A549 (cell line): Measurements from ENCODE around the gene HOXA5. TPM values are rescaled to one million over a fixed set of nuclear protein-coding genes. Genes with fewer than 3 reads are reported as not detected.

ENCODE experiments used
- ATAC-seq, 2 experiments: fragments of 200-7000 bp in 1 of 2; fragments of >200 bp in 1 of 2; cut with Nextera tagmentation in 1 of 2; cut with Tn5 transposase in 1 of 2; 3 replicates each; pipeline versions ENCODE4 v1.8.0 to v1.9.1; 2018 to 2020; ENCODE audit warnings: mild to moderate bottlenecking in 1 of 2, moderate library complexity in 1 of 2
- CTCF ChIA-PET: fragments of 300-600 bp; sonication (Branson Sonifier 250); formaldehyde crosslinking; extraction: SDS; loops from one replicate; lab custom pipeline; 2021; ENCODE audit warnings: antibody characterized with exemption, inconsistent platforms; lab: Yijun Ruan, JAX
- POLR2A ChIA-PET: fragments of 350-600 bp; formaldehyde crosslinking; extraction: SDS; loops from one replicate; lab custom pipeline; 2021; ENCODE audit warnings: antibody characterized with exemption, inconsistent platforms; lab: Yijun Ruan, JAX
- DNase-seq, 2 experiments: peaks; one replicate each; pipeline versions ENCODE4 v3.0.0 to v3.0.0-alpha.2; 2011 to 2016; ENCODE audit warnings: low read depth in 1 of 2, low spot score in 1 of 2
- FAIRE-seq: peaks from 2 replicates; lab custom pipeline; 2011; peaks lifted over from hg19 to GRCh38; lab: Jason Lieb, UNC
- H3K27ac ChIP-seq, 2 experiments: fragments of >200 bp; sonication (Bioruptor Twin); formaldehyde crosslinking; 3 replicates each; pipeline ENCODE4 v1.5.1; 2016 to 2017
- H3K4me1 ChIP-seq: fragments of >200 bp; sonication (Bioruptor Twin); formaldehyde crosslinking; 3 replicates; pipeline ENCODE4 v1.6.1; 2016
- H3K4me2 ChIP-seq: fragments of >200 bp; sonication (Bioruptor Twin); formaldehyde crosslinking; 3 replicates; pipeline ENCODE4 v1.6.1; 2016
- H3K4me3 ChIP-seq: fragments of >200 bp; sonication (Bioruptor Twin); formaldehyde crosslinking; 3 replicates; pipeline ENCODE4 v1.5.1; 2016
- H3K9me3 ChIP-seq: fragments of >200 bp; sonication (Bioruptor Twin); formaldehyde crosslinking; 3 replicates; pipeline ENCODE4 v1.6.1; 2016
- BHLHE40 ChIP-seq: IDR thresholded peaks from 2 replicates; pipeline ENCODE4 v1.6.1; 2012; ENCODE audit warnings: low read depth, low read length, inconsistent platforms
- CBX8 ChIP-seq: fragments of 200-600 bp; sonication (generic); IDR thresholded peaks from 2 replicates; pipeline ENCODE4 v1.6.1; 2016
- CEBPB ChIP-seq, 2 experiments: fragments of >200 bp in 1 of 2; sonication (Bioruptor Twin) in 1 of 2; formaldehyde crosslinking in 1 of 2; IDR thresholded peaks; 2 replicates each; pipeline ENCODE4 v1.6.1; 2012 to 2016
- CHD4 ChIP-seq: fragments of 200-600 bp; sonication (generic); IDR thresholded peaks from 2 replicates; pipeline ENCODE4 v1.6.1; 2016; ENCODE audit warnings: antibody characterized with exemption, mild to moderate bottlenecking, borderline replicate concordance
- EP300 ChIP-seq, 2 experiments: fragments of >200 bp; sonication (Bioruptor Twin); formaldehyde crosslinking; IDR thresholded peaks; 2 replicates in 1 of 2; 3 replicates in 1 of 2; pipeline ENCODE4 v1.6.1; 2016 to 2017
- ESRRA ChIP-seq: fragments of 150-350 bp; IDR thresholded peaks from 2 replicates; pipeline ENCODE4 v1.6.1; 2014; ENCODE audit warnings: mild to moderate bottlenecking, low read length, borderline replicate concordance
- FOSL2 ChIP-seq, 2 experiments: fragments of 450-650 bp in 1 of 2; fragments of >200 bp in 1 of 2; sonication (Bioruptor Twin) in 1 of 2; formaldehyde crosslinking; IDR thresholded peaks; 2 replicates each; pipeline versions ENCODE4 v1.5.0 to v1.6.1; 2016 to 2020; ENCODE audit warnings: mild to moderate bottlenecking in 1 of 2, moderate library complexity in 1 of 2
- GATA3 ChIP-seq: IDR thresholded peaks from 2 replicates; pipeline ENCODE4 v1.6.1; 2012; ENCODE audit warnings: borderline replicate concordance
- HOXB5 ChIP-seq: fragments of 250-450 bp; sonication (Bioruptor Pico); IDR thresholded peaks from 2 replicates; pipeline ENCODE4 v1.5.0; 2020; ENCODE audit warnings: mild to moderate bottlenecking, moderate library complexity
- KDM1A ChIP-seq: fragments of 200-600 bp; sonication (generic); IDR thresholded peaks from 2 replicates; pipeline ENCODE4 v1.6.1; 2016; ENCODE audit warnings: low read depth, mild to moderate bottlenecking
- MAX ChIP-seq: IDR thresholded peaks from 2 replicates; pipeline ENCODE4 v1.6.1; 2012
- MAZ ChIP-seq: fragments of 150-350 bp; IDR thresholded peaks from 2 replicates; pipeline ENCODE4 v1.6.1; 2014; ENCODE audit warnings: antibody characterized with exemption, low read depth, low read length, borderline replicate concordance
- NPAS2 ChIP-seq: fragments of 250-450 bp; sonication (Bioruptor Pico); IDR thresholded peaks from 2 replicates; pipeline ENCODE4 v1.8.0; 2022; ENCODE audit warnings: mild to moderate bottlenecking, moderate library complexity, borderline replicate concordance
- NR3C1 ChIP-seq: fragments of >200 bp; sonication (Bioruptor Twin); formaldehyde crosslinking; IDR thresholded peaks from 3 replicates; pipeline ENCODE4 v1.6.1; 2017
- RAD21 ChIP-seq, 2 experiments: fragments of >200 bp in 1 of 2; sonication (Bioruptor Twin) in 1 of 2; formaldehyde crosslinking in 1 of 2; IDR thresholded peaks in 1 of 2; conservative IDR thresholded peaks in 1 of 2; 2 replicates in 1 of 2; 3 replicates in 1 of 2; pipeline ENCODE4 v1.6.1; 2012 to 2018; ENCODE audit warnings: inconsistent platforms in 1 of 2
- RCOR1 ChIP-seq: fragments of 150-350 bp; IDR thresholded peaks from 2 replicates; pipeline ENCODE4 v1.6.1; 2014; ENCODE audit warnings: antibody characterized with exemption, low read length, low read depth
- RFX5 ChIP-seq: fragments of 450-650 bp; IDR thresholded peaks from 2 replicates; pipeline ENCODE4 v1.7.1; 2014; ENCODE audit warnings: antibody characterized with exemption, mild to moderate bottlenecking, moderate library complexity
- TFCP2L1 ChIP-seq: fragments of 250-450 bp; sonication (Bioruptor Pico); IDR thresholded peaks from 2 replicates; pipeline ENCODE4 v1.5.0; 2021; ENCODE audit warnings: mild to moderate bottlenecking
- TP53 ChIP-seq: fragments of 250-450 bp; sonication (Bioruptor Pico); IDR thresholded peaks from 2 replicates; pipeline ENCODE4 v1.5.0; 2021; ENCODE audit warnings: mild to moderate bottlenecking, moderate library complexity
- ZSCAN20 ChIP-seq: fragments of 250-450 bp; sonication (Bioruptor Pico); IDR thresholded peaks from 2 replicates; pipeline ENCODE4 v1.8.0; 2022; ENCODE audit warnings: mild to moderate bottlenecking, moderate library complexity
- WGBS: methylation state at CpG from one replicate; pipeline ENCODE4 v1.1.6; 2017; ENCODE audit errors: missing lambda C conversion rate; 5-methylcytosine and 5-hydroxymethylcytosine counted together
- polyA plus RNA-seq, 4 experiments: library from polyadenylated mRNA; depleted of rRNA in 3 of 4; stranded (reverse); fragments of >200 nt; fragmentation: RNase III in 1 of 4; extraction: RNeasy Plus Mini Kit Qiagen cat#74134 plus additional on column Dnase treatment in 1 of 4; gene quantifications; 2 replicates in 3 of 4; 3 replicates in 1 of 4; pipeline ENCODE4 v1.2.3, GENCODE V29; 2011 to 2017
- TF ChIP-seq, protein P1 (sequence below): fragments of 200-600 bp; sonication (generic); IDR thresholded peaks from 2 replicates; pipeline ENCODE4 v1.6.1; 2016; ENCODE audit warnings: antibody characterized with exemption, mild to moderate bottlenecking, moderate library complexity

Gene HOXA5
- polyA plus RNA-seq, 2 of the 4 experiments (the other 2 are of a cell fraction), result 4.0 to 6.5 TPM

DNA sequence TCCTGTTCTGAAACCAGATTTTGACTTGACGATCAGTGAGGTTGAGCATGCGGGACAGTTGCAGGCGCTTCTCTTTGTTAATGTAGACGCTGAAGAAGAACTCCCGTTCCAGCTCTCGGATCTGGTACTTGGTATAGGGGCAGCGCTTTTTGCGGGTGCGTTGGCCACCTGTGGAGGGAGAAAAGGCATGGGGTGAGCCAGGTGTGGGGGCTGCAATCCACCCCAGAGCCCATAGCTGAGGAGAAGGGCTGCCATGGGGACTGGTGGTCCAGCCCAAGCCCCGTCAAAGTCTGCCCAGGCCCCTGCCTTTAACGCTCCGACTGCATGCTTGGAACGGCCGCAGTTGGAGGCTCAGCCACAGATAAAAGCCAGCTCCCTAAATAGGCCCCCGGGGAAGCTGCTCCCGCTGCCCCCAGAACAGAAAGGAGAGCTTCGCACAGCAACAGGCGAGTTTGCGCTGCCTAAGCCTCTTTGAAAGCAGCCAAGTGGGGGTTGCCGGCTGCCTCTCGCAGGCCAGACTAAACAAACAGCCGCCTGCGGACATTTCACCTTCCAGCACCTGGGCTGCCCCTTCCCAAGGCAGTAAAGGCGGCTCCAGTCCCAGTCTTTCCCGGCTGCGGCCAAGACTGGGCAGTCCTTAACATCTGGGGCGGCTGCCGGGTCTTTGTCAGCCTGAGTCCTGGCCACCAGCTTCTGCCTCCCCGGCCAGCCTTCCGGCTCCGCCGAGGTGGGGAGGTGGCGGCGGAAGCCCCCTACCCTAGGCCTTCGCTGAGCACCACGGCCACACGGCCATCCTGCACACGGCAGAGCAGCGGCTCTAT is 39.6 kb upstream of the HOXA5 start:
- Histone ChIP-seq H3K27ac (peak overlapping the region in 1 of 2 experiments; percentile 30; a peak in 1 of 6 replicates), H3K4me2 (peak overlapping the region; percentile 77), H3K4me1 (peaks cover 27% of the 10 kb centered on the region), H3K9me3 (no peaks in the 10 kb centered on the region), H3K4me3 (no peak overlapping the region)
- ATAC-seq (no peak), DNase-seq (no peak), FAIRE-seq (no peak)
- ChIA-PET POLR2A (no interaction called here), CTCF (interaction anchor here (1.2 to 2.1 kb wide), 5 partner anchors 12 to 874 kb away, joined by 3 to 6 read pairs (median 3); no protein-coding TSS in a partner anchor)
- TF ChIP-seq RAD21 (conservative IDR thresholded peaks at IDR 0.05 in 1 of 2, IDR thresholded peaks at IDR 0.05 in 1 of 2) (no peak), CBX8 (no peak), NPAS2 (CRISPR knock-in tag) (no peak), ZSCAN20 (CRISPR knock-in tag) (no peak)
- 97% methylated on average over 32 of the region's 39 CpGs for WGBS

GRCh38 chr7:27182285-27182841 is 38.9 kb upstream of the HOXA5 start:
- Histone ChIP-seq H3K4me1 (peaks cover 27% of the 10 kb centered on the region), H3K9me3 (no peaks in the 10 kb centered on the region), H3K4me2 (no peak overlapping the region), H3K4me3 (no peak overlapping the region), H3K27ac (no peak overlapping the region)
- CTCF ChIA-PET, result interaction anchor here (1.2 to 2.1 kb wide), 5 partner anchors 9 to 53 kb away, joined by 3 to 6 read pairs (median 5); no protein-coding TSS in a partner anchor
- DNase-seq, result no peak
- no peak for FAIRE-seq
- POLR2A ChIA-PET, result no interaction called here
- ATAC-seq, result no peak
- WGBS, result 77% methylated on average over 4 of the region's 4 CpGs
- TF ChIP-seq CHD4 (no peak), TFCP2L1 (CRISPR knock-in tag) (no peak), CBX8 (no peak), MAZ (no peak), RCOR1 (no peak), ZSCAN20 (CRISPR knock-in tag) (no peak), MAX (no peak), KDM1A (no peak), ESRRA (no peak)
- TF ChIP-seq, protein P1, sequence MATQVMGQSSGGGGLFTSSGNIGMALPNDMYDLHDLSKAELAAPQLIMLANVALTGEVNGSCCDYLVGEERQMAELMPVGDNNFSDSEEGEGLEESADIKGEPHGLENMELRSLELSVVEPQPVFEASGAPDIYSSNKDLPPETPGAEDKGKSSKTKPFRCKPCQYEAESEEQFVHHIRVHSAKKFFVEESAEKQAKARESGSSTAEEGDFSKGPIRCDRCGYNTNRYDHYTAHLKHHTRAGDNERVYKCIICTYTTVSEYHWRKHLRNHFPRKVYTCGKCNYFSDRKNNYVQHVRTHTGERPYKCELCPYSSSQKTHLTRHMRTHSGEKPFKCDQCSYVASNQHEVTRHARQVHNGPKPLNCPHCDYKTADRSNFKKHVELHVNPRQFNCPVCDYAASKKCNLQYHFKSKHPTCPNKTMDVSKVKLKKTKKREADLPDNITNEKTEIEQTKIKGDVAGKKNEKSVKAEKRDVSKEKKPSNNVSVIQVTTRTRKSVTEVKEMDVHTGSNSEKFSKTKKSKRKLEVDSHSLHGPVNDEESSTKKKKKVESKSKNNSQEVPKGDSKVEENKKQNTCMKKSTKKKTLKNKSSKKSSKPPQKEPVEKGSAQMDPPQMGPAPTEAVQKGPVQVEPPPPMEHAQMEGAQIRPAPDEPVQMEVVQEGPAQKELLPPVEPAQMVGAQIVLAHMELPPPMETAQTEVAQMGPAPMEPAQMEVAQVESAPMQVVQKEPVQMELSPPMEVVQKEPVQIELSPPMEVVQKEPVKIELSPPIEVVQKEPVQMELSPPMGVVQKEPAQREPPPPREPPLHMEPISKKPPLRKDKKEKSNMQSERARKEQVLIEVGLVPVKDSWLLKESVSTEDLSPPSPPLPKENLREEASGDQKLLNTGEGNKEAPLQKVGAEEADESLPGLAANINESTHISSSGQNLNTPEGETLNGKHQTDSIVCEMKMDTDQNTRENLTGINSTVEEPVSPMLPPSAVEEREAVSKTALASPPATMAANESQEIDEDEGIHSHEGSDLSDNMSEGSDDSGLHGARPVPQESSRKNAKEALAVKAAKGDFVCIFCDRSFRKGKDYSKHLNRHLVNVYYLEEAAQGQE, result no peak

GRCh38 chr7:27181795-27182275 is 38.4 kb upstream of the HOXA5 start:
- Histone ChIP-seq H3K4me1 (peaks cover 27% of the 10 kb centered on the region), H3K4me2 (no peak overlapping the region), H3K9me3 (no peaks in the 10 kb centered on the region), H3K4me3 (no peak overlapping the region), H3K27ac (no peak overlapping the region)
- POLR2A ChIA-PET, result no interaction called here
- CTCF ChIA-PET, result interaction anchor here (0.5 to 2.1 kb wide), 6 partner anchors 9 to 54 kb away, joined by 3 to 6 read pairs (median 4); no protein-coding TSS in a partner anchor
- FAIRE-seq (no peak), DNase-seq (no peak), ATAC-seq (no peak)
- no peak for TF ChIP-seq BHLHE40
- TF ChIP-seq TP53, result no peak
- no peak for TF ChIP-seq CEBPB (IDR thresholded peaks at IDR 0.05)
- no peak for TF ChIP-seq RFX5
- no peak for TF ChIP-seq NR3C1
- TF ChIP-seq HOXB5 (CRISPR knock-in tag), result no peak
- no peak for TF ChIP-seq FOSL2 (IDR thresholded peaks at IDR 0.05)
- no peak for TF ChIP-seq FOSL2 (CRISPR knock-in tag; IDR thresholded peaks at IDR 0.05)
- TF ChIP-seq GATA3, result no peak
- TF ChIP-seq MAX, result no peak
- TF ChIP-seq ESRRA, result no peak
- TF ChIP-seq EP300 (IDR thresholded peaks at IDR 0.05), result no peak
- TF ChIP-seq RCOR1, result no peak
- 78% methylated on average over 4 of the region's 4 CpGs for WGBS
